GM19467 (cell line): Measurements from ENCODE around the gene INHBC.
A peak's percentile ranks its signal among the peaks of the same experiment; 100 is the strongest.
"Not testable (repeated sequence)": the region's sequence is repeated elsewhere in the genome, so short reads cannot be mapped to it uniquely, and the experiment has no call there.

Experiments
- ATAC-seq: cut with Tn5 transposase; IDR thresholded peaks from one replicate; pipeline ENCODE4 v1.9.1; 2021; ENCODE audit warnings: mild to moderate bottlenecking, moderate library complexity; ENCODE audit not compliant: unreplicated experiment

The INHBC gene

GRCh38 chr12:57479376-57480115, 45.0 kb downstream of the INHBC start, which contains the start of gene ARHGAP9:
Gene ARHGAP9 (minus strand): TSS chr12:57479866. CDS start chr12:57479406, 460 bp downstream.
- no peak for ATAC-seq

- no peak for ATAC-seq
These were observed 47.1 kb downstream of the INHBC start for GRCh38 chr12:57481671-57482070.

GRCh38 chr12:57483466-57483865, 48.9 kb downstream of the INHBC start:
- ATAC-seq = no peak

GRCh38 chr12:57485695-57486094, 51.1 kb downstream of the INHBC start:
- ATAC-seq = no peak

- no peak for ATAC-seq
These were observed 52.5 kb downstream of the INHBC start for GRCh38 chr12:57487055-57487596.

- peak; percentile 99 for ATAC-seq
These were observed 53.2 kb downstream of the INHBC start, which contains the start of gene MARS1 for GRCh38 chr12:57487597-57488401. Gene MARS1 (plus strand): TSS chr12:57488068. CDS start chr12:57488091, 23 bp downstream.

- ATAC-seq = no peak
These were observed 54.0 kb downstream of the INHBC start for GRCh38 chr12:57488402-57489156.

GRCh38 chr12:57489157-57489641, 54.6 kb downstream of the INHBC start:
- no peak for ATAC-seq

GRCh38 chr12:57490126-57490525, 55.5 kb downstream of the INHBC start:
- ATAC-seq = no peak

GRCh38 chr12:57491393-57492280, 57.1 kb downstream of the INHBC start:
- ATAC-seq = no peak

- not testable (repeated sequence) for ATAC-seq
These were observed 60.6 kb downstream of the INHBC start for GRCh38 chr12:57495051-57495701.

GRCh38 chr12:57496822-57497221, 62.2 kb downstream of the INHBC start:
- ATAC-seq = no peak

GRCh38 chr12:57497223-57498131, 62.9 kb downstream of the INHBC start:
- no peak for ATAC-seq

- ATAC-seq = no peak
These were observed 63.5 kb downstream of the INHBC start for GRCh38 chr12:57498132-57498502.

GRCh38 chr12:57498571-57498970, 64.0 kb downstream of the INHBC start:
- no peak for ATAC-seq

- no peak for ATAC-seq
These were observed 65.6 kb downstream of the INHBC start for GRCh38 chr12:57500213-57500612.
